Loucy (cell line): ENCODE results near the gene IGSF6.

Source experiments
- EZH2phosphoT487 ChIP-seq: fragments of 200-600 bp; IDR thresholded peaks from 2 replicates; pipeline ENCODE4 v1.6.1; 2018; ENCODE audit warnings: antibody characterized with exemption, mild to moderate bottlenecking, moderate library complexity, borderline replicate concordance
- TF ChIP-seq, protein P1 (sequence below): fragments of 200-600 bp; sonication (generic); conservative IDR thresholded peaks from 2 replicates; pipeline ENCODE4 v1.5.1; 2014; ENCODE audit warnings: mild to moderate bottlenecking, antibody characterized with exemption, low read length

DNA sequence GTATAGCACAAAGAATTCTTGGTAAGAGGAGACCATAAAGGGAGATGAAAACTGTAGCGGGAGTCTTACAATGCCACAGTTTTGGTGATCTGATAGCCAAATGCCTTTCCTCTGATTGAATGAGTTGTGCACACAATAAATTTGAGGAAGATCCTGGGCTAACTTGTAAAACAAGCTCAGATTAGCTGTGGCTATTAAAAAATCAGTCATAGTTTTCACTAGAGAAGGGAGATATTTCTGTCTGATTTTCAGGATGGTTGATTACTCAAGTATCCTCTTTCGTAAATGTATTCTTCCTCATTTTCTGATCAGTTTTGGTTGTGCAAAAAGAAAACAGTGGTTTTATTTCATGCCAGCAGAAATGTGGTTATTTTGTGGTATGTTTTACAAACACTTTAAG is 62.1 kb downstream of the IGSF6 start:
- TF ChIP-seq, protein P1, sequence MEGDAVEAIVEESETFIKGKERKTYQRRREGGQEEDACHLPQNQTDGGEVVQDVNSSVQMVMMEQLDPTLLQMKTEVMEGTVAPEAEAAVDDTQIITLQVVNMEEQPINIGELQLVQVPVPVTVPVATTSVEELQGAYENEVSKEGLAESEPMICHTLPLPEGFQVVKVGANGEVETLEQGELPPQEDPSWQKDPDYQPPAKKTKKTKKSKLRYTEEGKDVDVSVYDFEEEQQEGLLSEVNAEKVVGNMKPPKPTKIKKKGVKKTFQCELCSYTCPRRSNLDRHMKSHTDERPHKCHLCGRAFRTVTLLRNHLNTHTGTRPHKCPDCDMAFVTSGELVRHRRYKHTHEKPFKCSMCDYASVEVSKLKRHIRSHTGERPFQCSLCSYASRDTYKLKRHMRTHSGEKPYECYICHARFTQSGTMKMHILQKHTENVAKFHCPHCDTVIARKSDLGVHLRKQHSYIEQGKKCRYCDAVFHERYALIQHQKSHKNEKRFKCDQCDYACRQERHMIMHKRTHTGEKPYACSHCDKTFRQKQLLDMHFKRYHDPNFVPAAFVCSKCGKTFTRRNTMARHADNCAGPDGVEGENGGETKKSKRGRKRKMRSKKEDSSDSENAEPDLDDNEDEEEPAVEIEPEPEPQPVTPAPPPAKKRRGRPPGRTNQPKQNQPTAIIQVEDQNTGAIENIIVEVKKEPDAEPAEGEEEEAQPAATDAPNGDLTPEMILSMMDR: no peak
- no peak for TF ChIP-seq EZH2phosphoT487
